Mesothelial cell of epicardium (in vitro differentiated cells): ENCODE results near the gene ADARB1. TPM values are rescaled to one million over a fixed set of nuclear protein-coding genes. Genes with fewer than 3 reads are reported as not detected.

ENCODE experiments used
- DNase-seq, 2 experiments: peaks; one replicate each; pipeline ENCODE4 v3.0.0; 2021; ENCODE audit warnings: low spot score in 2 of 2; ENCODE audit not compliant: unreplicated experiment in 2 of 2
- H3K27ac Mint-ChIP-seq: 2 replicates; pipeline ENCODE4 v1.8.0; 2021; ENCODE audit warnings: mixed read lengths
- H3K27me3 Mint-ChIP-seq: 2 replicates; pipeline ENCODE4 v1.8.0; 2021; ENCODE audit warnings: low read depth, mixed read lengths
- H3K36me3 Mint-ChIP-seq: 2 replicates; pipeline ENCODE4 v1.8.0; 2021; ENCODE audit warnings: mixed read lengths
- H3K4me1 Mint-ChIP-seq: 2 replicates; pipeline ENCODE4 v1.8.0; 2021; ENCODE audit warnings: mixed read lengths
- H3K4me3 Mint-ChIP-seq: 2 replicates; pipeline ENCODE4 v1.8.0; 2021; ENCODE audit warnings: mild to moderate bottlenecking, moderate library complexity, mixed read lengths
- H3K9me3 Mint-ChIP-seq: 2 replicates; pipeline ENCODE4 v1.8.0; 2021; ENCODE audit warnings: mixed read lengths
- CTCF ChIP-seq: fragments of 200-600 bp; sonication (generic); IDR thresholded peaks from one replicate; pipeline ENCODE4 v1.5.0; 2021; ENCODE audit warnings: antibody characterized with exemption; ENCODE audit not compliant: unreplicated experiment
- total RNA-seq: library from RNA; stranded (reverse); gene quantifications from 3 replicates; pipeline ENCODE4 v1.2.1, GENCODE V29; 2021

Gene ADARB1
- total RNA-seq, 1 donor from 2014 or later, result 26.5 TPM

- no peak for DNase-seq
- no peak overlapping the region for H3K4me3 Mint-ChIP-seq
- H3K9me3 Mint-ChIP-seq, result no peaks in the 10 kb centered on the region
- no peak for TF ChIP-seq CTCF
- no peak overlapping the region for H3K27ac Mint-ChIP-seq
- H3K4me1 Mint-ChIP-seq, result peaks cover 5% of the 10 kb centered on the region
- no peaks in the 10 kb centered on the region for H3K27me3 Mint-ChIP-seq
- no peaks in the 10 kb centered on the region for H3K36me3 Mint-ChIP-seq
Observed at GRCh38 chr21:45097827-45098387, 23.5 kb downstream of the ADARB1 start.

- no peak for TF ChIP-seq CTCF
- no peak overlapping the region for H3K4me3 Mint-ChIP-seq
- DNase-seq, result no peak
- peaks cover 5% of the 10 kb centered on the region for H3K4me1 Mint-ChIP-seq
- no peaks in the 10 kb centered on the region for H3K9me3 Mint-ChIP-seq
- H3K27ac Mint-ChIP-seq, result no peak overlapping the region
- H3K36me3 Mint-ChIP-seq, result no peaks in the 10 kb centered on the region
- H3K27me3 Mint-ChIP-seq, result no peaks in the 10 kb centered on the region
Observed at GRCh38 chr21:45098867-45099266, 24.5 kb downstream of the ADARB1 start.

- Mint-ChIP-seq H3K4me3 (no peak overlapping the region), H3K27me3 (no peaks in the 10 kb centered on the region), H3K36me3 (no peaks in the 10 kb centered on the region), H3K9me3 (no peaks in the 10 kb centered on the region), H3K4me1 (peaks cover 5% of the 10 kb centered on the region), H3K27ac (no peak overlapping the region)
- TF ChIP-seq CTCF, result no peak
- DNase-seq, result no peak
Observed at GRCh38 chr21:45099571-45099970, 25.2 kb downstream of the ADARB1 start.

- no peak overlapping the region for H3K4me3 Mint-ChIP-seq
Observed at GRCh38 chr21:45100866-45101265, 26.5 kb downstream of the ADARB1 start.

GRCh38 chr21:45102391-45102932, 28.1 kb downstream of the ADARB1 start:
- H3K36me3 Mint-ChIP-seq, result no peaks in the 10 kb centered on the region
- DNase-seq, result no peak
- no peak overlapping the region for H3K4me3 Mint-ChIP-seq
- H3K9me3 Mint-ChIP-seq, result no peaks in the 10 kb centered on the region
- TF ChIP-seq CTCF, result peak; percentile 34
- no peak overlapping the region for H3K27ac Mint-ChIP-seq
- no peaks in the 10 kb centered on the region for H3K27me3 Mint-ChIP-seq
- H3K4me1 Mint-ChIP-seq, result peaks cover 8% of the 10 kb centered on the region

More at GRCh38 chr21:45100866-45101265, 26.5 kb downstream of the ADARB1 start:
- DNase-seq, result no peak
- TF ChIP-seq CTCF, result no peak
- H3K27me3 Mint-ChIP-seq, result no peaks in the 10 kb centered on the region
- H3K27ac Mint-ChIP-seq, result no peak overlapping the region
- H3K36me3 Mint-ChIP-seq, result no peaks in the 10 kb centered on the region
- H3K4me1 Mint-ChIP-seq, result peaks cover 6% of the 10 kb centered on the region
- no peaks in the 10 kb centered on the region for H3K9me3 Mint-ChIP-seq
